HEK293 (cell line): ENCODE measurements around the gene PARVA.

ENCODE experiments used
- CTCF ChIP-seq: fragments of 450-650 bp; formaldehyde crosslinking; IDR thresholded peaks from 2 replicates; pipeline ENCODE4 v1.5.1; 2016; ENCODE audit warnings: missing biosample characterization, missing genetic modification characterization
- MZF1 ChIP-seq: fragments of 450-650 bp; formaldehyde crosslinking; IDR thresholded peaks from 2 replicates; pipeline ENCODE4 v1.5.1; 2017; ENCODE audit warnings: missing biosample characterization, missing genetic modification characterization, borderline replicate concordance
- REPIN1 ChIP-seq: fragments of 450-650 bp; formaldehyde crosslinking; IDR thresholded peaks from 2 replicates; pipeline ENCODE4 v1.5.1; 2017; ENCODE audit warnings: missing biosample characterization, missing genetic modification characterization, low read depth
- YY1 ChIP-seq: fragments of 450-650 bp; formaldehyde crosslinking; IDR thresholded peaks from 2 replicates; pipeline ENCODE4 v1.5.1; 2018; ENCODE audit warnings: missing biosample characterization, missing genetic modification characterization
- YY2 ChIP-seq: fragments of 450-650 bp; formaldehyde crosslinking; IDR thresholded peaks from 2 replicates; pipeline ENCODE4 v1.5.1; 2016; ENCODE audit warnings: missing biosample characterization, missing genetic modification characterization
- ZBTB1 ChIP-seq: fragments of 450-650 bp; formaldehyde crosslinking; IDR thresholded peaks from 2 replicates; pipeline ENCODE4 v1.5.1; 2016; ENCODE audit warnings: missing biosample characterization, missing genetic modification characterization
- ZNF184 ChIP-seq: fragments of 450-650 bp; IDR thresholded peaks from 2 replicates; pipeline ENCODE4 v1.5.1; 2018; ENCODE audit warnings: missing biosample characterization, mild to moderate bottlenecking, missing genetic modification characterization
- ZNF23 ChIP-seq: fragments of 450-650 bp; formaldehyde crosslinking; IDR thresholded peaks from 2 replicates; pipeline ENCODE4 v1.5.1; 2016; ENCODE audit warnings: missing biosample characterization, missing genetic modification characterization, borderline replicate concordance
- ZNF324 ChIP-seq: fragments of 450-650 bp; formaldehyde crosslinking; IDR thresholded peaks from 2 replicates; pipeline ENCODE4 v1.5.1; 2016; ENCODE audit warnings: missing biosample characterization, missing genetic modification characterization
- ZNF501 ChIP-seq: fragments of 450-650 bp; formaldehyde crosslinking; IDR thresholded peaks from 2 replicates; pipeline ENCODE4 v1.5.1; 2016; ENCODE audit warnings: missing biosample characterization, missing genetic modification characterization
- ZNF585B ChIP-seq: fragments of 450-650 bp; formaldehyde crosslinking; IDR thresholded peaks from 2 replicates; pipeline ENCODE4 v1.5.1; 2016; ENCODE audit warnings: missing biosample characterization, missing genetic modification characterization
- ZNF639 ChIP-seq: fragments of 450-650 bp; formaldehyde crosslinking; IDR thresholded peaks from 2 replicates; pipeline ENCODE4 v1.5.1; 2016; ENCODE audit warnings: missing biosample characterization, missing genetic modification characterization
- ZNF670 ChIP-seq: fragments of 450-650 bp; formaldehyde crosslinking; IDR thresholded peaks from 2 replicates; pipeline ENCODE4 v1.5.1; 2016; ENCODE audit warnings: missing biosample characterization, missing genetic modification characterization, low read depth

- TF ChIP-seq CTCF (tag by site-specific recombination), result no peak
- TF ChIP-seq ZNF670 (tag by site-specific recombination), result no peak
- no peak for TF ChIP-seq YY1 (tag by site-specific recombination)
- TF ChIP-seq ZNF184 (tag by site-specific recombination), result no peak
- TF ChIP-seq ZNF324 (tag by site-specific recombination), result no peak
- TF ChIP-seq ZNF639 (tag by site-specific recombination), result no peak
- TF ChIP-seq REPIN1 (tag by site-specific recombination), result no peak
- TF ChIP-seq MZF1 (tag by site-specific recombination), result no peak
- TF ChIP-seq ZNF585B (tag by site-specific recombination), result no peak
- TF ChIP-seq ZBTB1 (tag by site-specific recombination), result no peak
- TF ChIP-seq ZNF23 (tag by site-specific recombination), result no peak
- TF ChIP-seq YY2 (tag by site-specific recombination), result no peak
- no peak for TF ChIP-seq ZNF501 (tag by site-specific recombination)
Measured at GRCh38 chr11:12394601-12395000, 17.2 kb downstream of the PARVA start.
